Cardiac fibroblast (primary cell): ENCODE measurements around the gene PPP4R3A.

Source experiments
- DNase-seq, 2 donors: peaks; one replicate each; pipeline versions ENCODE4 v3.0.0 to v3.0.0-alpha.2; 2010; ENCODE audit warnings: low read depth in 2 of 2
- H3K4me3 ChIP-seq, 2 donors: replicated peaks in 1 of 2; 1 replicate in 1 of 2; 2 replicates in 1 of 2; pipeline ENCODE4 v1.5.1; 2011; ENCODE audit warnings: low read depth in 2 of 2, low read length in 2 of 2, mild to moderate bottlenecking in 2 of 2, moderate library complexity in 1 of 2
- CTCF ChIP-seq: IDR thresholded peaks from one replicate; pipeline ENCODE4 v1.5.1; 2011; ENCODE audit warnings: low read depth, mild to moderate bottlenecking, low read length, inconsistent platforms

PPP4R3A gene

DNA sequence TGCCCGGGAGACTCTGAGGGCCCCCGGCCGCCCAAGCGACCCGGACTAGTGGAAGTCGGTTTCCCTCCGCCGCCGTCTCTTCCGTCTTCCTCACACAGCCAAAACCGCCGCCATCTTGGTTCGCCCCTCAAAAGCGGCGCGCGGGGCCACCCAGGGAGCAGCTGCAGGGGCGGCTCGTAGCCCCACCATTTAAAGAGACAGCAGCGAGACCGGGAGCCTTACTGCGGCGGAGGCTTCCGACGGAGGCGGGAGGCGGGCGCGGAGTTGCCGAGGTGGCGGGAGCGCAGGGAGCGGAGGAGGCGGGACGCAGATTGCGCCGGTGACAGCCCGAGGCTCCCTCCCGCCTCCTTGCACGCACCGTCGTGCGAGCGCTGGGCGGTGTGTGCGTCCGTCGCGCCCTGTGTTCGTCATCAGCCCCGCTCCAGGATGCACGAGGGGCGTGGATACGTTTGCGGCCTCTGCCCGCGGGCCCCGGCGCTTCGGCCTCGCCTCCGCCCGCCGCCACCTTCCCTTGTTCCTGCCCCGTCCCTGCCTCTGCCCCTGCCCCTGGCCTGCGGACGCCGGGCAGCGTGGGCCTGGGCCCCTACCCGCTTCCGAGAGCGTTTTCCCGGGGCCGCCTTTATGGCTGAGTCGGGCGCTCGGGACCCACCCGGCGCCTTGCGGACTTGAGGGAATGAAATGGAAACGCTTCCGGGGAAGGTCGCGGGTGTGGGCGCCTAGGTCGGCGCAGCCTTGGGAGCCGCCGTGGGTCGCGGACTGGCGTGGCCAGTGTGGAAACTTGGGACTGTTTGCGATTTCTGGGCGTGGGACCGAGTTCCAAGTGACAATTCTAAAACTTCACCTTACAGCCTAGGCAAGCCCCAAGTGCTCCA is at the start of gene PPP4R3A:
TSS of gene PPP4R3A (minus strand) at position 140 of the 872 bp plus-strand sequence. CDS start 663 bp downstream, outside the sequence.
- peak; percentile 97 to 98 for DNase-seq
- H3K4me3 ChIP-seq, result peak within 1 kb of the TSS; percentile 92 to 95
- TF ChIP-seq CTCF, result no peak

- no peak for DNase-seq
- TF ChIP-seq CTCF, result no peak
- no peak overlapping the region for H3K4me3 ChIP-seq
Measured at GRCh38 chr14:91555531-91555930, 45.4 kb upstream of the PPP4R3A start.

DNA sequence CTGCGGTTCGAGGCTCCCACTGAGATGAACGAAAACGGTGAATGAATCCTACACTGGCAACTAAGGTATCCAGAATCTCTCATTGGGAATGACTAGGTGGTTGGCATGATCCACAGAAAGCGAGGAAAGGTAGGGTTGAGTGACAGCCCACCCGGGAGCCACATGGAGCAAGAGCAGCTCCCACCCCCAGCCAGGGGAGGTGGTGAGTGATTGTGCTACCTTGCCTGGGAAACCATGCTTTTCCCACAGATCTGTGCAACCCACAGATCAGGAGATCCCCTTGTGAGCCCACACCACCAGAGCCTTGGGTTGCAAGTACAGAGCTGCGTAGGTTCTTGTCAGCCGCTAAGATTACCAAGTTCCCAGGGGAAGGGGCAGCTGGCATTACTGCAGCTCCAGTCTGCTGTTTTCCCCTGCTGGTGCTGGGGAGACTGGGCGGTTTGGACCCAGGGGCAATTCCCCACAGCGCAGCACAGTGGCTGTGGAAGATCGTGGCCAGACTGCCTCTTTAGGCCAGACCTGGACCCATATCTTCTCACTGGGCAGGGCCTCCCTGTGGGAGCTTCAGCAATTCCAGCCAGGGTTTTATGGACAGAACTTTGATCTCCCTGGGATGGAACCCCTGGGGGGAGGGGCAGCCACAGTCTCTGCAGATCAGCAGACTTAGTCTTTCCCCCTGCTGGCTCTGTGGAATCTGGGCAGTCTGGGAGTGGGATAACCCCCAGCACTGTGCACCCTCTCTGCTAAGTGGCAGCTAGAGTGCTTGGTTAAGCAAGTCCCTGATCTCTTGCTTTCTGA is 44.6 kb upstream of the PPP4R3A start:
- DNase-seq, result no peak
- H3K4me3 ChIP-seq, result no peak overlapping the region
- TF ChIP-seq CTCF, result no peak

- TF ChIP-seq CTCF, result no peak
- DNase-seq, result no peak
- H3K4me3 ChIP-seq, result no peak overlapping the region
Measured at GRCh38 chr14:91548108-91548507, 38.0 kb upstream of the PPP4R3A start.

GRCh38 chr14:91545946-91546716 is 36.0 kb upstream of the PPP4R3A start:
- peak; percentile 1 to 36 for DNase-seq
- H3K4me3 ChIP-seq, result no peak overlapping the region
- no peak for TF ChIP-seq CTCF

DNA sequence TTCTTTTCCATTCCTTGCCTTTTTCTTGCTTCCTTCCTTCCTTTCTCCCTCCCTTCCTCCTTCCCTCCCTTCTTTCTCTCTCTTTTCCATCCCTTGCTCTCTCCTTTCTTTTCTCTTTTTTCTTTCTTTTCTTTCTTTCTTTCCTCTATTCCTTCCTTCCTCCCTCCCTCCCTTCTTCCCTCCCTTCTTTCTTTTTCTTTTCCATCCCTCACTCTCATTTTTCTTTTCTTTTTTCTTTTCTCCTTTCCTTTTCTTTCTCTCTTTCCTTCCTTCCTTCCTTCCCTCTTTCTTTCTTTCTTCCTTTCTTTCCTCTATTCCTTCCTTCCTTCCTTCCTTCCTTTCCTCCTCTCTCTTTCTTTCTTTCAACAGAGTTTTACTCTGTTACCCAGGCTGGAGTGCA is 35.1 kb upstream of the PPP4R3A start:
- DNase-seq, result no peak
- no peak for TF ChIP-seq CTCF
- H3K4me3 ChIP-seq, result no peak overlapping the region
